ENCODE results near the gene UCMA. TPM values are rescaled to one million over a fixed set of nuclear protein-coding genes. Genes with fewer than 3 reads are reported as not detected.

The UCMA gene
- total RNA-seq, 1 experiment from 2014 or later: not detected

- H3K79me2 ChIP-seq (ENCODE audit: low read length): no peaks in the 10 kb centered on the region
- BruUV-seq (replicated peaks): no TSS peak
- TF ChIP-seq EZH2phosphoT487 (IDR thresholded peaks at IDR 0.05; ENCODE audit: borderline replicate concordance, low read length) (no peak), EZH2 (IDR thresholded peaks at IDR 0.05; ENCODE audit: low read length, unreplicated experiment) (no peak)
- TF ChIP-seq, protein P1, sequence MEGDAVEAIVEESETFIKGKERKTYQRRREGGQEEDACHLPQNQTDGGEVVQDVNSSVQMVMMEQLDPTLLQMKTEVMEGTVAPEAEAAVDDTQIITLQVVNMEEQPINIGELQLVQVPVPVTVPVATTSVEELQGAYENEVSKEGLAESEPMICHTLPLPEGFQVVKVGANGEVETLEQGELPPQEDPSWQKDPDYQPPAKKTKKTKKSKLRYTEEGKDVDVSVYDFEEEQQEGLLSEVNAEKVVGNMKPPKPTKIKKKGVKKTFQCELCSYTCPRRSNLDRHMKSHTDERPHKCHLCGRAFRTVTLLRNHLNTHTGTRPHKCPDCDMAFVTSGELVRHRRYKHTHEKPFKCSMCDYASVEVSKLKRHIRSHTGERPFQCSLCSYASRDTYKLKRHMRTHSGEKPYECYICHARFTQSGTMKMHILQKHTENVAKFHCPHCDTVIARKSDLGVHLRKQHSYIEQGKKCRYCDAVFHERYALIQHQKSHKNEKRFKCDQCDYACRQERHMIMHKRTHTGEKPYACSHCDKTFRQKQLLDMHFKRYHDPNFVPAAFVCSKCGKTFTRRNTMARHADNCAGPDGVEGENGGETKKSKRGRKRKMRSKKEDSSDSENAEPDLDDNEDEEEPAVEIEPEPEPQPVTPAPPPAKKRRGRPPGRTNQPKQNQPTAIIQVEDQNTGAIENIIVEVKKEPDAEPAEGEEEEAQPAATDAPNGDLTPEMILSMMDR (conservative IDR thresholded peaks at IDR 0.05; ENCODE audit: low read depth, low read length): no peak
- no peaks in the 10 kb centered on the region for H3K27me3 ChIP-seq (ENCODE audit: low read length)
- H3K9me3 ChIP-seq (ENCODE audit: low read length): no peaks in the 10 kb centered on the region
- DNase-seq (no peak), ATAC-seq (no peak)
- H3F3A ChIP-seq (ENCODE audit: low read length, unreplicated experiment): no peaks in the 10 kb centered on the region
- H3K36me3 ChIP-seq (ENCODE audit: low read depth, low read length): no peaks in the 10 kb centered on the region
- CTCF ChIA-PET: no interaction called here
- POLR2A ChIA-PET (ENCODE audit: unreplicated experiment): no interaction called here
- peaks cover 3% of the 10 kb centered on the region; the same call in 1 of the 2 replicates for H3K4me1 ChIP-seq (ENCODE audit: insufficient read depth, low read length)
- H3K4me3 ChIP-seq (ENCODE audit: low read length): no peak overlapping the region
- intact Hi-C loops (cut with micrococcal nuclease): loop anchor here (5.0 kb wide), 1 partner anchor 79 kb away; the partner anchor contains the start of gene PHYH
- H3K27ac ChIP-seq (ENCODE audit: low read length): no peak overlapping the region
- H3K9ac ChIP-seq (ENCODE audit: low read length): no peak overlapping the region
- no peak overlapping the region for H3K4me2 ChIP-seq (ENCODE audit: low read length)
- H3K9me2 ChIP-seq (replicated peaks; ENCODE audit: low read length): no peaks in the 10 kb centered on the region
- H4K20me1 ChIP-seq (ENCODE audit: low read length): no peaks in the 10 kb centered on the region
- no peak overlapping the region for H2AFZ ChIP-seq (ENCODE audit: low read length)
These were observed 10.9 kb downstream of the UCMA start for GRCh38 chr10:13223241-13223640.

DNA sequence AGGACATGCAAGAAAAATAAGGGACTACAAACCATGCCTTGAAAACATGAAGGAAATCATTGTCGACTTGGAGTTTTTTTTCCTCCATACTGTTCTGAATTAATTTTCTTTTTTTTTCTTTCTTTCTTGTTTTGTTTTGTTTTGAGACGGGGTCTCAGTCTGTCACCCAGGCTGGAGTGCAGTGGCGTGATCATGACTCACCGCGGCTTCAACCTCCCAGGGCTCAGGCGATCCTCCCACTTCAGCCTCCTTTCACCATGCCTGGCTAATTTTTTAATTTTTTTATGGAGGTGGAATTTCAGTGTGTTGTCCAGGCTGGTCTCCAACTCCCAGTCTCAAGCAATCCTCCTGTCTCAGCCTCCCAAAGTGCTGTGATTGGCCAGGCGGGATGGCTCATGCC lies 11.6 kb downstream of the UCMA start:
- Histone ChIP-seq H4K20me1 (ENCODE audit: low read length) (no peaks in the 10 kb centered on the region), H3K27ac (ENCODE audit: low read length) (no peak overlapping the region), H3K36me3 (ENCODE audit: low read depth, low read length) (no peaks in the 10 kb centered on the region), H3K27me3 (ENCODE audit: low read length) (no peaks in the 10 kb centered on the region), H3K9me2 (replicated peaks; ENCODE audit: low read length) (no peaks in the 10 kb centered on the region), H3K79me2 (ENCODE audit: low read length) (no peaks in the 10 kb centered on the region), H3K4me1 (ENCODE audit: insufficient read depth, low read length) (peaks cover 3% of the 10 kb centered on the region; the same call in 1 of the 2 replicates), H3K9me3 (ENCODE audit: low read length) (no peaks in the 10 kb centered on the region), H3K4me3 (ENCODE audit: low read length) (no peak overlapping the region), H3K9ac (ENCODE audit: low read length) (no peak overlapping the region), H2AFZ (ENCODE audit: low read length) (no peak overlapping the region), H3K4me2 (ENCODE audit: low read length) (no peak overlapping the region), H3F3A (ENCODE audit: low read length, unreplicated experiment) (no peaks in the 10 kb centered on the region)
- intact Hi-C loops (cut with micrococcal nuclease): loop anchor here (5.0 kb wide), 1 partner anchor 80 kb away; the partner anchor contains the start of gene PHYH
- no TSS peak for BruUV-seq (replicated peaks)
- ChIA-PET CTCF (no interaction called here), POLR2A (ENCODE audit: unreplicated experiment) (no interaction called here)
- DNase-seq (no peak), ATAC-seq (no peak)
- TF ChIP-seq EZH2 (IDR thresholded peaks at IDR 0.05; ENCODE audit: low read length, unreplicated experiment) (no peak), EZH2phosphoT487 (IDR thresholded peaks at IDR 0.05; ENCODE audit: borderline replicate concordance, low read length) (no peak)

GRCh38 chr10:13222151-13222550 lies 12.0 kb downstream of the UCMA start:
- H3K36me3 ChIP-seq (ENCODE audit: low read depth, low read length): no peaks in the 10 kb centered on the region
- no peak overlapping the region for H3K27ac ChIP-seq (ENCODE audit: low read length)
- TF ChIP-seq, protein P1 (conservative IDR thresholded peaks at IDR 0.05; ENCODE audit: low read depth, low read length): no peak
- TF ChIP-seq EZH2phosphoT487 (IDR thresholded peaks at IDR 0.05; ENCODE audit: borderline replicate concordance, low read length) (no peak), EZH2 (IDR thresholded peaks at IDR 0.05; ENCODE audit: low read length, unreplicated experiment) (no peak)

More at GRCh38 chr10:13222151-13222550, 12.0 kb downstream of the UCMA start:
- BruUV-seq (replicated peaks): no TSS peak
- Histone ChIP-seq H3K9ac (ENCODE audit: low read length) (no peak overlapping the region), H3K9me3 (ENCODE audit: low read length) (no peaks in the 10 kb centered on the region), H3K4me3 (ENCODE audit: low read length) (no peak overlapping the region), H2AFZ (ENCODE audit: low read length) (no peak overlapping the region), H3K4me2 (ENCODE audit: low read length) (no peak overlapping the region), H3K9me2 (replicated peaks; ENCODE audit: low read length) (no peaks in the 10 kb centered on the region), H3F3A (ENCODE audit: low read length, unreplicated experiment) (no peaks in the 10 kb centered on the region), H3K4me1 (ENCODE audit: insufficient read depth, low read length) (peaks cover 3% of the 10 kb centered on the region; the same call in 1 of the 2 replicates), H3K79me2 (ENCODE audit: low read length) (no peaks in the 10 kb centered on the region), H3K27me3 (ENCODE audit: low read length) (no peaks in the 10 kb centered on the region), H4K20me1 (ENCODE audit: low read length) (no peaks in the 10 kb centered on the region)
- intact Hi-C loops (cut with micrococcal nuclease): loop anchor here (5.0 kb wide), 1 partner anchor 80 kb away; the partner anchor contains the start of gene PHYH
- ChIA-PET CTCF (interaction anchor here (1.0 kb wide), 1 partner anchor 16 kb away, joined by 3 read pairs; no protein-coding TSS in a partner anchor), POLR2A (ENCODE audit: unreplicated experiment) (no interaction called here)
- no peak for ATAC-seq
- DNase-seq: no peak

Data from PC-3 (cell line).